NCI-H146 (cell line): ENCODE data around the gene MEGF6.
"Not testable (repeated sequence)": the region's sequence is repeated elsewhere in the genome, so short reads cannot be mapped to it uniquely, and the experiment has no call there.

Experiments
- DNase-seq: peaks from one replicate; lab custom pipeline; 2025; lab: John Stamatoyannopoulos, UW

MEGF6 gene

GRCh38 chr1:3595949-3596348 is 15.4 kb downstream of the MEGF6 start:
- DNase-seq: no peak

GRCh38 chr1:3594706-3595377 is 16.5 kb downstream of the MEGF6 start:
- no peak for DNase-seq

- DNase-seq: no peak
Measured at GRCh38 chr1:3593745-3594144, 17.6 kb downstream of the MEGF6 start.

DNA sequence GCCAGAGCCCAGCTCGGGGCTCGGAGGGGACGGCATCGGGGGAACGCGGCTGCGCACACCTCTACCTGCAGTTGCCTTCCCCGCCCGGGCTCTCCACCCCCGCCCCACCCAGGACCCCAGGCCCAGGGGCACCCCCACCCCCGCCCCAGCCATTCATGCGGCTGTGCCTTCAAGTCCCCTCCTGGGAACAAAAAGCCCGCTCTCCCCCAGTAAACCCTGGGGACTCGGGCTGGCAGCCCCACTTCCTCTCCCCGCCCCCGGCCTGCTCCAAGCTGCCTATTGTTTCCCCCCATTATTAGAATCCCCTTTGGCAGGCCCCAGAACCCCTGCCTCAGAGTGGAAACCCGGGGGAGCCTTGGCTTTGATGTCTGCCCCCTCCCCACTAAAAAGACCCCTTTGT is 18.0 kb downstream of the MEGF6 start:
- DNase-seq: no peak

GRCh38 chr1:3590951-3591865 is 20.1 kb downstream of the MEGF6 start:
- no peak for DNase-seq

GRCh38 chr1:3590139-3590763 is 21.1 kb downstream of the MEGF6 start:
- DNase-seq: no peak

DNA sequence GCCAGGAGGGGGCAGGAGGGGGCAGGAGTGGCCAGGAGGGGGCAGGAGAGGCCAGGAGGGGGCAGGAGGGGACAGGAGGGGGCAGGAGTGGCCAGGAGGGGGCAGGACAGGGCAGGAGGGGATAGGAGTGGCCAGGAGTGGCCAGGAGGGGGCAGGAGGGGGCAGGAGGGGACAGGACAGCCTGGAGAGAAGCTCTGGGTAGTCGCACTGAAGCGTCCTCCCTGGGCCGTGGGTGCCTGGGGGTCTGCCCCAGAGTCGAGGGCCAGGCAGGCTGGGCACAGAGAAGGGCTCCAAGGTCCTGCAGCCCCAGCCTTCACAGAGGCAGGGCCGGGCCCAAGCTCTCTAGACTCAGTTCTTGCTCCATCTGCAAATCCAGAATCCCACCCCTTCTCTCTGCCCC is 22.9 kb downstream of the MEGF6 start:
- no peak for DNase-seq

- DNase-seq: no peak
Measured at GRCh38 chr1:3586986-3587759, 24.1 kb downstream of the MEGF6 start.

- no peak for DNase-seq
Measured at GRCh38 chr1:3585940-3586568, 25.3 kb downstream of the MEGF6 start.

DNA sequence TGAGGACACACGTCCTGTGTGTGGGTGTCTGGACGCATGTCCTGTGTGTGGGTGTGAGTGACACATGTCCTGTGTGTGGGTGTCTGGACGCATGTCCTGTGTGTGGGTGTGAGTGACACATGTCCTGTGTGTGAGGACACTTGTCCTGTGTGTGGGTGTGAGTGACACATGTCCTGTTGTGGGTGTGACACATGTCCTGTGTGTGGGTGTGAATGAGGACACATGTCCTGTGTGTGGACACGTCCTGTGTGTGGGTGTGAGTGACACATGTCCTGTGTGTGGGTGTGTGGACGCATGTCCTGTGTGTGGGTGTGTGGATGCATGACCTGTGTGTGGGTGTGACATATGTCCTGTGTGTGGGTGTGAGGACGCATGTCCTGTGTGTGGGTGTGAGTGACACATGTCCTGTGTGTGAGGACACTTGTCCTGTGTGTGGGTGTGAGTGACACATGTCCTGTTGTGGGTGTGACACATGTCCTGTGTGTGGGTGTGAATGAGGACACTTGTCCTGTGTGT is 25.9 kb downstream of the MEGF6 start:
- DNase-seq: not testable (repeated sequence)

- no peak for DNase-seq
Measured at GRCh38 chr1:3584915-3585314, 26.4 kb downstream of the MEGF6 start.

DNA sequence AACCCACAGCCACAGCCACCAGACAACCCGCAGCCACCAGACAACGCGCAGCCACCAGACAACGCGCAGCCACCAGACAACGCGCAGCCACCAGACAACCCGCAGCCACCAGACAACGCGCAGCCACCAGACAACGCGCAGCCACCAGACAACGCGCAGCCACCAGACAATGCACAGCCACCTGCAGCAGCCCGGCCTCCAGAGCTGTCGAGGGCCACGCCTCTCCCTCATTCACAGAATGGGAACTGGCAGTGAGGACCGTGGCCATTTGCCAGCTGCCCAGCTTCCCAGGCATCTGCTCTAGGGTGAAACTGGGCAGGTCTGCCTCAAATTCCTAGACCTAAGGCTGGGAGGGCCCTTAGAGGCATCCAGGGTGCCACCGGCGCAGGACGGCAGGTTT is 27.6 kb downstream of the MEGF6 start:
- not testable (repeated sequence) for DNase-seq

DNA sequence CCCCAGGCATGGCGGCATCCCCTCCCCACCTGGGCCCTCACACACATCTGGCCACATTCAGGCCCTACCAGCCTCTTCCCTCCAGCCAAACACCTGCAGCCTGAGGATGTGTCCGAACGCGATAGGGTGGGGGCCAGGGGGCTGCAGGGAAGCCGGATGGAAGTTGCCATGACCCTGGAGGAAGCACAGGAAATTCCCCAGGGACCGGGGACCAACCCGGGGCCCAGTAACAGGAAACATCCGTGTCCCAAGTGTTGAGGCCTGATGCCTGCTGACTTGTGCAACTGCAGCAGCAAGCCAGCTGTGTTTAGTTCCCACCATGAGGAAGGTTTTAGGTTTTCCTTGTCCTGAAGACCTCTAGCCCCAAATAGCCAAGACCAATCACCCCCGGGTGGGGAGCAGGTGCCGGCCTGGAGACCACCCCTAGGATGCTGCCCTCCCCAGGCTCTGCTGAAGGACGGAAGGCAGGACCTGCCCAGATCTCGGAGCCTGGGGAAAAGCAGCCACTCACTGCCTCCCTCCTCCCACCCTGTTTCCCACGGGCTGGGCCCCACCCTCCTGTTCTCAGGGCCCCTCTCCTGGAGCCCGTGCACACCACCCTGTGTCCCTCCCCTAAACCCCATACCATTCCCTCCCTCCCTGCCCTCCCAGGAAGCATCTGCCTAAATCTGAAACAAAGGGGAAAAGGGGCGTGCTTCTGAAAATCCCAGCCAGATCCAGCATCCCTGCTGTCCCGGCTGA is 29.8 kb downstream of the MEGF6 start:
- DNase-seq: no peak

GRCh38 chr1:3580231-3580630 is 31.1 kb downstream of the MEGF6 start:
- DNase-seq: no peak

GRCh38 chr1:3579626-3580025 is 31.7 kb downstream of the MEGF6 start:
- DNase-seq: no peak

DNA sequence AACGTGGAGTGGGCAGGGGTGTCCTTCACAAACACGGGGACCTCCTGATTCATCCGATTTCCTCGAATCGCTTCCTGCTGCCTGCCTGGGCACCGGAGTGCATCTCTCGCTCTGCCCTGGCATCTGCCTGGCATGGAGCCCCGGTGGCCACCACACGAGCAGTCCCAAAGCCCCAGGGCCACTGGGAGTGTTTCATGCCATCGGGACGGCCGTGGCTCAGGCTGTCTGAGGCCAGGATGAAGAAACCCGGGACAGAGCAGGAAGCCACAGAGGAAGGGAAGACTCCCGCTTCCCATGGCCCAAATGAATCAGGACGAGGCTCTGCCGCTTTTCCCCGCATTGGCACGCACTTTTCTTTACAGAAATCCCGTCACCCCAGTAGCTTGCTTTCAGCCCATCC is 32.4 kb downstream of the MEGF6 start:
- no peak for DNase-seq

DNA sequence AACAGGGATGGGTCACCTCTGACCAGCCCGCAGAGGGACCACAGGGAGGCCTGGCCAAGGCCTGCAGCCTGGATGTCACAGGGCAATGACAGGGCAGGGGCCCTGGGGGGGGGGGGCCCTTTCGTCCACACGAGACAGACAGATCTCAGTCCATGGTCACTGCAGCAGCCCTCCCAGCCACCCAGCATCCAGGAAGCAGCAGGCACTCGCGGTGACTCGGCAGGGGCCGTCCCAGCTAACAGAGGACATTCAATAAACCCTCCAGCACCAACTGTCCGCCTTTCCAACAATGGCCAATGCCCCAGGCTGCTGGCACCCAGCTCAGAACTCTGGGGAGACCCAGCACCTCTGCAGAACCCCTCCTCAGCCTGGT is 32.9 kb downstream of the MEGF6 start:
- no peak for DNase-seq

GRCh38 chr1:3577711-3578432 is 33.4 kb downstream of the MEGF6 start:
- no peak for DNase-seq

- DNase-seq: no peak
Measured at GRCh38 chr1:3577300-3577699, 34.0 kb downstream of the MEGF6 start.

DNA sequence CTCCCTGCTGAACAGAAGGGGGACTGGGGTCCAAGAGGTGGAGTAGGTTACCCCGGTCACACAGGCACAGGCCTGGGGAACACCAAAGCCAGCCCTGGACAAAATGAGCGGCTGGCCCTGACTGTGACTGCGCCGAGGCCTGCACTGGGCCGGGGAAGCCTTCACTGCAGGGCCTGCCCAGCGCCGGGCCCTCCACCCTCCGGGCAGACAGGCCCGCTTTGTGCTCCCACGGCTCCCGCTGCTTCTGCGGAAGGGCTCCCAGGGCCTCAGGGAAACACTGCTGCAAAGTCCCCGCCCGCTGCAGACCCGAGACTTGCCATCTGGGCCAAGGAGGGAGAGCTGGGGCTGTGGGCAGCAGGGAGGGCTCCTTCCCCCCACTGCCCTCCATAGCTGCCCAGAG is 35.3 kb downstream of the MEGF6 start:
- no peak for DNase-seq
